CD4-positive, alpha-beta T cell (primary cell): ENCODE measurements around the gene ITGA2. TPM values are rescaled to one million over a fixed set of nuclear protein-coding genes. Genes with fewer than 3 reads are reported as not detected.

Experiments used
- ATAC-seq: fragments of 200-7000 bp; cut with Tn5 transposase; one replicate; pipeline ENCODE4 v1.10.0; 2022; ENCODE audit warnings: mild to moderate bottlenecking; ENCODE audit not compliant: poor library complexity
- CTCF ChIA-PET: fragments of 350-600 bp; sonication (Branson Sonifier 250); formaldehyde crosslinking; loops from one replicate; lab custom pipeline; 2021; ENCODE audit warnings: antibody characterized with exemption, inconsistent platforms; lab: Charles Lee
- POLR2A ChIA-PET: fragments of 350-600 bp; sonication (Branson Sonifier 250); formaldehyde crosslinking; loops from one replicate; lab custom pipeline; 2021; ENCODE audit warnings: antibody characterized with exemption, inconsistent platforms; lab: Charles Lee
- DNase-seq, 14 experiments: peaks; one replicate each; pipeline ENCODE4 v3.0.0-alpha.2; 2013 to 2020; ENCODE audit warnings: mixed read lengths in 2 of 14
- H3K27ac ChIP-seq, 2 donors: one replicate each; pipeline versions ENCODE4 v1.5.1 to v1.7.0; 2013; ENCODE audit warnings: low read length in 2 of 2, low read depth in 1 of 2, mild to moderate bottlenecking in 1 of 2
- H3K27me3 ChIP-seq, 2 experiments: 1 replicate in 1 of 2; 2 replicates in 1 of 2; pipeline versions ENCODE4 v1.6.1 to v1.7.0; 2013; ENCODE audit warnings: low read length in 2 of 2, control low read depth in 1 of 2, mild to moderate bottlenecking in 1 of 2, moderate library complexity in 1 of 2; ENCODE audit not compliant: insufficient read depth in 2 of 2, control insufficient read depth in 1 of 2
- H3K36me3 ChIP-seq: one replicate; pipeline ENCODE4 v1.6.1; 2013; ENCODE audit warnings: low read length, control low read depth; ENCODE audit not compliant: insufficient read depth
- H3K4me1 ChIP-seq: one replicate; pipeline ENCODE4 v1.6.1; 2013; ENCODE audit warnings: low read length, control low read depth; ENCODE audit not compliant: insufficient read depth
- H3K4me3 ChIP-seq: one replicate; pipeline ENCODE4 v1.5.1; 2013; ENCODE audit warnings: mild to moderate bottlenecking, low read length, moderate library complexity
- H3K9me3 ChIP-seq, 2 experiments: 1 replicate in 1 of 2; 2 replicates in 1 of 2; pipeline versions ENCODE4 v1.6.1 to v1.7.0; 2013; ENCODE audit warnings: low read length in 2 of 2, mild to moderate bottlenecking in 2 of 2, control low read depth in 1 of 2, moderate library complexity in 1 of 2; ENCODE audit not compliant: control insufficient read depth in 1 of 2, insufficient read depth in 1 of 2
- H3K27ac Mint-ChIP-seq: one replicate; pipeline ENCODE4 v1.8.0; 2020; ENCODE audit warnings: mixed read lengths
- H3K27me3 Mint-ChIP-seq: one replicate; pipeline ENCODE4 v1.8.0; 2021; ENCODE audit warnings: mixed read lengths
- H3K36me3 Mint-ChIP-seq: one replicate; pipeline ENCODE4 v1.8.0; 2021; ENCODE audit warnings: low read depth, mixed read lengths
- H3K4me1 Mint-ChIP-seq: one replicate; pipeline ENCODE4 v1.8.0; 2021; ENCODE audit warnings: low read depth, mixed read lengths
- H3K4me3 Mint-ChIP-seq: one replicate; pipeline ENCODE4 v1.8.0; 2020; ENCODE audit warnings: mild to moderate bottlenecking, mixed read lengths
- H3K9me3 Mint-ChIP-seq: one replicate; pipeline ENCODE4 v1.8.0; 2020; ENCODE audit warnings: mixed read lengths
- intact Hi-C, 2 experiments: fragments of 100-400 bp; cut with DNase I in 1 of 2; cut with micrococcal nuclease in 1 of 2; formaldehyde crosslinking; loops; one replicate each; pipeline versions ENCODE4 v1.15.1 to v1.9.0; 2023 to 2025; cut with DNase I, micrococcal nuclease
- total RNA-seq, 174 experiments: library from RNA in 2 of 174; stranded (reverse) in 2 of 174; gene quantifications; one replicate each; pipeline ENCODE4 v1.2.3 and lab custom pipeline; 2021 to 2026
- TF ChIP-seq, protein P1 (sequence below): fragments of 200-600 bp; IDR thresholded peaks from one replicate; pipeline ENCODE4 v1.8.0; 2022; ENCODE audit warnings: antibody characterized with exemption, mild to moderate bottlenecking

Gene ITGA2
- total RNA-seq, 2 experiments from 2014 or later, result 0.03 to 0.11 TPM

DNA sequence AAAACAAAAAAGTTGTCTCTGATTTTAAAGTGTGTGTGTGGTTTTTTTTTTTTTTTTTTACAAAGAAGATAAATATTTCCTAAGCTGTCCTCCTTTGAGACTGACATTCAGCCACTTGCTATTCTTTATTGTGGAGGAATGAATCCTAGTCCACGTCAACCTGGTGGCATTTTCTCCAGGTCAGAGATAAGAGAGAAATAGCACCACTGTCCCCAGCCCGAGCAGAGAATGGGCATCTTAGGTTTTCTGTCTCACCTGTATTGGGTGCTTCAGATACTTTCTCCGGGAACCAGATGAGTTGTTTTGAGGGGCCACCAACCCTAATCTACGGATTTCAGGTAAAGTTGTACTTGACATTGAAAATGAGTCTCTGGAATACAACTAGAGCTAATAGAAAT lies 1.4 kb downstream of the ITGA2 start:
- H3K36me3 Mint-ChIP-seq, result no peaks in the 10 kb centered on the region
- Histone ChIP-seq H3K4me1 (peaks cover 18% of the 10 kb centered on the region), H3K9me3 (no peaks in the 10 kb centered on the region), H3K4me3 (no peak overlapping the region), H3K36me3 (no peaks in the 10 kb centered on the region), H3K27me3 (peaks cover 10% of the 10 kb centered on the region in 2 experiments), H3K27ac (no peak overlapping the region)
- no peaks in the 10 kb centered on the region for H3K9me3 Mint-ChIP-seq
- peak overlapping the region; percentile 71 for H3K4me3 Mint-ChIP-seq
- H3K27ac Mint-ChIP-seq, result no peak overlapping the region
- ATAC-seq (no peak), DNase-seq (no peak)
- intact Hi-C loops, result no loop called here
- TF ChIP-seq, protein P1, sequence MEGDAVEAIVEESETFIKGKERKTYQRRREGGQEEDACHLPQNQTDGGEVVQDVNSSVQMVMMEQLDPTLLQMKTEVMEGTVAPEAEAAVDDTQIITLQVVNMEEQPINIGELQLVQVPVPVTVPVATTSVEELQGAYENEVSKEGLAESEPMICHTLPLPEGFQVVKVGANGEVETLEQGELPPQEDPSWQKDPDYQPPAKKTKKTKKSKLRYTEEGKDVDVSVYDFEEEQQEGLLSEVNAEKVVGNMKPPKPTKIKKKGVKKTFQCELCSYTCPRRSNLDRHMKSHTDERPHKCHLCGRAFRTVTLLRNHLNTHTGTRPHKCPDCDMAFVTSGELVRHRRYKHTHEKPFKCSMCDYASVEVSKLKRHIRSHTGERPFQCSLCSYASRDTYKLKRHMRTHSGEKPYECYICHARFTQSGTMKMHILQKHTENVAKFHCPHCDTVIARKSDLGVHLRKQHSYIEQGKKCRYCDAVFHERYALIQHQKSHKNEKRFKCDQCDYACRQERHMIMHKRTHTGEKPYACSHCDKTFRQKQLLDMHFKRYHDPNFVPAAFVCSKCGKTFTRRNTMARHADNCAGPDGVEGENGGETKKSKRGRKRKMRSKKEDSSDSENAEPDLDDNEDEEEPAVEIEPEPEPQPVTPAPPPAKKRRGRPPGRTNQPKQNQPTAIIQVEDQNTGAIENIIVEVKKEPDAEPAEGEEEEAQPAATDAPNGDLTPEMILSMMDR, result no peak
- peaks cover 10% of the 10 kb centered on the region for H3K4me1 Mint-ChIP-seq
- H3K27me3 Mint-ChIP-seq, result peaks cover 59% of the 10 kb centered on the region
- ChIA-PET CTCF (interaction anchor here (0.7 kb wide), 1 partner anchor 103 kb away, joined by 3 read pairs; no protein-coding TSS in a partner anchor), POLR2A (no interaction called here)

DNA sequence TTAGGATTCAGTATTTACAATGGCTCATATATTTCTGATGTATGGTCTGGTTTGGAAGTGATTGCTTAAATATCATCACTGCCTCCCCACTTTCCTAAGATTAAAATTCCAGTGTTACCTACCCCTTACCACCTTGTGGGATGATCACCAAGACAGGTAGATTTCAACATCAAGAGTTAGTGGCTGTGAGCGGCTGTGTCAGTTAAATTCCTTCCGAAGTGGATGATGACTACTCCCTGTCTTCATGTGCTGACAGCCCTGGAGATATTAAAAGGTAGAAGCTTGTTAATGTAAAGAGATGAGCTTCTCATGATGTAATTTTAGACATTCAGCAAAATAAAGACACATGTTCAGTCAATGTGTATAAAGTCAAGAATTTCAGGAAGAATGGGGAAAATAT lies 4.2 kb downstream of the ITGA2 start:
- H3K4me1 Mint-ChIP-seq, result peaks cover 9% of the 10 kb centered on the region
- no peak overlapping the region for H3K27ac Mint-ChIP-seq
- no peak for DNase-seq
- POLR2A ChIA-PET, result no interaction called here
- H3K4me3 ChIP-seq, result no peak overlapping the region
- H3K9me3 Mint-ChIP-seq, result no peaks in the 10 kb centered on the region
- no peak overlapping the region for H3K27ac ChIP-seq
- peaks cover 18% of the 10 kb centered on the region for H3K4me1 ChIP-seq
- TF ChIP-seq, protein P1, result no peak
- CTCF ChIA-PET, result no interaction called here
- no peak overlapping the region for H3K4me3 Mint-ChIP-seq
- no peaks in the 10 kb centered on the region for H3K36me3 ChIP-seq
- H3K27me3 ChIP-seq, result peaks cover 5 to 10% of the 10 kb centered on the region in 2 experiments
- intact Hi-C loops, result no loop called here
- ATAC-seq, result no peak
- H3K36me3 Mint-ChIP-seq, result no peaks in the 10 kb centered on the region
- H3K9me3 ChIP-seq, result no peaks in the 10 kb centered on the region
- H3K27me3 Mint-ChIP-seq, result peaks cover 39% of the 10 kb centered on the region

DNA sequence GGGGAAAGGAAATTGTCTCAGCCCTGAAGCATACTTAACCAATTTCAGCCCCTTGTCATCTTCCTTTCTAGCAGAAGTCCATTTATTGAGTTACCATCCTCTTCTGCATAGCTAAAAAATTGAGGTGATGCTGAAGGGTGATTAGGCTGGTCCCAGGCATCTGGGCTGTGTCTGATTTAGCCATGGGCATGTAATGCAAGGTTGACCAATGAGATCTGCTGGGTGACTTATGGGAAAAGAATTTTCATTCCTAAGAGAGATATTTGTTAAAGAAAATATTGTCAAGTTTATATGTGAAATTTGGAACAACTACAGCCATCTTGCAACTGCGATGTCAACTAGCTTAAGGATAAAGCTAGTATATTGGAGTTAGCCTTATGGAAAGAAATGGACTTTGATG lies 5.1 kb downstream of the ITGA2 start:
- no peaks in the 10 kb centered on the region for H3K36me3 Mint-ChIP-seq

More for the DNA sequence above, 5.1 kb downstream of the ITGA2 start:
- H3K9me3 ChIP-seq, result no peaks in the 10 kb centered on the region
- H3K27me3 ChIP-seq, result peaks cover 5 to 9% of the 10 kb centered on the region in 2 experiments
- no peak overlapping the region for H3K27ac ChIP-seq
- intact Hi-C loops, result no loop called here
- POLR2A ChIA-PET, result no interaction called here
- H3K9me3 Mint-ChIP-seq, result no peaks in the 10 kb centered on the region
- H3K4me1 ChIP-seq, result peaks cover 10% of the 10 kb centered on the region
- ATAC-seq, result no peak
- H3K27me3 Mint-ChIP-seq, result peaks cover 35% of the 10 kb centered on the region
- no peaks in the 10 kb centered on the region for H3K36me3 ChIP-seq
- peaks cover 5% of the 10 kb centered on the region for H3K4me1 Mint-ChIP-seq
- no peak overlapping the region for H3K27ac Mint-ChIP-seq
- no peak overlapping the region for H3K4me3 ChIP-seq
- no peak overlapping the region for H3K4me3 Mint-ChIP-seq
- TF ChIP-seq, protein P1, result no peak
- CTCF ChIA-PET, result no interaction called here
- no peak for DNase-seq
